A549 (cell line): ENCODE results near the gene SHLD2. TPM values are rescaled to one million over a fixed set of nuclear protein-coding genes. Genes with fewer than 3 reads are reported as not detected.

ENCODE experiments used
- ATAC-seq, 2 experiments: fragments of 200-7000 bp in 1 of 2; fragments of >200 bp in 1 of 2; cut with Nextera tagmentation in 1 of 2; cut with Tn5 transposase in 1 of 2; 3 replicates each; pipeline versions ENCODE4 v1.8.0 to v1.9.1; 2018 to 2020; ENCODE audit warnings: mild to moderate bottlenecking in 1 of 2, moderate library complexity in 1 of 2
- CTCF ChIA-PET: fragments of 300-600 bp; sonication (Branson Sonifier 250); formaldehyde crosslinking; extraction: SDS; loops from one replicate; lab custom pipeline; 2021; ENCODE audit warnings: antibody characterized with exemption, inconsistent platforms; lab: Yijun Ruan, JAX
- POLR2A ChIA-PET: fragments of 350-600 bp; formaldehyde crosslinking; extraction: SDS; loops from one replicate; lab custom pipeline; 2021; ENCODE audit warnings: antibody characterized with exemption, inconsistent platforms; lab: Yijun Ruan, JAX
- DNase-seq, 2 experiments: peaks; one replicate each; pipeline versions ENCODE4 v3.0.0 to v3.0.0-alpha.2; 2011 to 2016; ENCODE audit warnings: low read depth in 1 of 2, low spot score in 1 of 2
- FAIRE-seq: peaks from 2 replicates; lab custom pipeline; 2011; peaks lifted over from hg19 to GRCh38; lab: Jason Lieb, UNC
- H3K27ac ChIP-seq, 2 experiments: fragments of >200 bp; sonication (Bioruptor Twin); formaldehyde crosslinking; 3 replicates each; pipeline ENCODE4 v1.5.1; 2016 to 2017
- H3K4me1 ChIP-seq: fragments of >200 bp; sonication (Bioruptor Twin); formaldehyde crosslinking; 3 replicates; pipeline ENCODE4 v1.6.1; 2016
- H3K4me2 ChIP-seq: fragments of >200 bp; sonication (Bioruptor Twin); formaldehyde crosslinking; 3 replicates; pipeline ENCODE4 v1.6.1; 2016
- H3K4me3 ChIP-seq: fragments of >200 bp; sonication (Bioruptor Twin); formaldehyde crosslinking; 3 replicates; pipeline ENCODE4 v1.5.1; 2016
- H3K9me3 ChIP-seq: fragments of >200 bp; sonication (Bioruptor Twin); formaldehyde crosslinking; 3 replicates; pipeline ENCODE4 v1.6.1; 2016
- ATOH8 ChIP-seq: fragments of 250-450 bp; sonication (Bioruptor Pico); IDR thresholded peaks from 2 replicates; pipeline ENCODE4 v1.5.0; 2020; ENCODE audit warnings: low read depth, mild to moderate bottlenecking, moderate library complexity
- BCL3 ChIP-seq: fragments of >200 bp; sonication (Bioruptor Twin); formaldehyde crosslinking; IDR thresholded peaks from 3 replicates; pipeline ENCODE4 v1.6.1; 2016
- BHLHE40 ChIP-seq: IDR thresholded peaks from 2 replicates; pipeline ENCODE4 v1.6.1; 2012; ENCODE audit warnings: low read depth, low read length, inconsistent platforms
- CBX2 ChIP-seq: fragments of 200-600 bp; sonication (generic); IDR thresholded peaks from 2 replicates; pipeline ENCODE4 v1.6.1; 2016; ENCODE audit warnings: low read depth, mild to moderate bottlenecking, borderline replicate concordance
- CEBPB ChIP-seq, 2 experiments: fragments of >200 bp in 1 of 2; sonication (Bioruptor Twin) in 1 of 2; formaldehyde crosslinking in 1 of 2; IDR thresholded peaks; 2 replicates each; pipeline ENCODE4 v1.6.1; 2012 to 2016
- CHD2 ChIP-seq: fragments of 150-350 bp; IDR thresholded peaks from 2 replicates; pipeline ENCODE4 v1.6.1; 2014; ENCODE audit warnings: low read length; ENCODE audit not compliant: partially characterized antibody
- CHD4 ChIP-seq: fragments of 200-600 bp; sonication (generic); IDR thresholded peaks from 2 replicates; pipeline ENCODE4 v1.6.1; 2016; ENCODE audit warnings: antibody characterized with exemption, mild to moderate bottlenecking, borderline replicate concordance
- E2F6 ChIP-seq: IDR thresholded peaks from 2 replicates; pipeline ENCODE4 v1.6.1; 2012; ENCODE audit warnings: low read depth, borderline replicate concordance
- FOSL2 ChIP-seq, 2 experiments: fragments of 450-650 bp in 1 of 2; fragments of >200 bp in 1 of 2; sonication (Bioruptor Twin) in 1 of 2; formaldehyde crosslinking; IDR thresholded peaks; 2 replicates each; pipeline versions ENCODE4 v1.5.0 to v1.6.1; 2016 to 2020; ENCODE audit warnings: mild to moderate bottlenecking in 1 of 2, moderate library complexity in 1 of 2
- FOXS1 ChIP-seq: fragments of 250-450 bp; sonication (Bioruptor Pico); IDR thresholded peaks from 2 replicates; pipeline ENCODE4 v1.5.0; 2020; ENCODE audit warnings: mild to moderate bottlenecking, moderate library complexity
- GATA3 ChIP-seq: IDR thresholded peaks from 2 replicates; pipeline ENCODE4 v1.6.1; 2012; ENCODE audit warnings: borderline replicate concordance
- HEYL ChIP-seq: fragments of 250-450 bp; sonication (Bioruptor Pico); IDR thresholded peaks from 2 replicates; pipeline ENCODE4 v1.8.0; 2021; ENCODE audit warnings: mild to moderate bottlenecking, moderate library complexity
- HMGXB4 ChIP-seq: fragments of 250-450 bp; sonication (Bioruptor Pico); IDR thresholded peaks from 2 replicates; pipeline ENCODE4 v1.5.0; 2021; ENCODE audit warnings: mild to moderate bottlenecking, moderate library complexity, borderline replicate concordance
- HOXB13 ChIP-seq: fragments of 250-450 bp; sonication (Bioruptor Pico); IDR thresholded peaks from 2 replicates; pipeline ENCODE4 v1.5.0; 2020; ENCODE audit warnings: low read depth, mild to moderate bottlenecking, moderate library complexity
- JUN ChIP-seq, 2 experiments: fragments of >200 bp; sonication (Bioruptor Twin); formaldehyde crosslinking; IDR thresholded peaks; 2 replicates in 1 of 2; 3 replicates in 1 of 2; pipeline ENCODE4 v1.6.1; 2016 to 2017
- MAX ChIP-seq: IDR thresholded peaks from 2 replicates; pipeline ENCODE4 v1.6.1; 2012
- MAZ ChIP-seq: fragments of 150-350 bp; IDR thresholded peaks from 2 replicates; pipeline ENCODE4 v1.6.1; 2014; ENCODE audit warnings: antibody characterized with exemption, low read depth, low read length, borderline replicate concordance
- NPAS2 ChIP-seq: fragments of 250-450 bp; sonication (Bioruptor Pico); IDR thresholded peaks from 2 replicates; pipeline ENCODE4 v1.8.0; 2022; ENCODE audit warnings: mild to moderate bottlenecking, moderate library complexity, borderline replicate concordance
- NR3C1 ChIP-seq: fragments of >200 bp; sonication (Bioruptor Twin); formaldehyde crosslinking; IDR thresholded peaks from 3 replicates; pipeline ENCODE4 v1.6.1; 2017
- PBX3 ChIP-seq: IDR thresholded peaks from 2 replicates; pipeline ENCODE4 v1.6.1; 2012
- PHF8 ChIP-seq: fragments of 200-600 bp; sonication (generic); IDR thresholded peaks from 2 replicates; pipeline ENCODE4 v1.6.1; 2016; ENCODE audit warnings: low read depth, mild to moderate bottlenecking, antibody characterized with exemption, moderate library complexity, borderline replicate concordance
- RAD21 ChIP-seq, 2 experiments: fragments of >200 bp in 1 of 2; sonication (Bioruptor Twin) in 1 of 2; formaldehyde crosslinking in 1 of 2; IDR thresholded peaks in 1 of 2; conservative IDR thresholded peaks in 1 of 2; 2 replicates in 1 of 2; 3 replicates in 1 of 2; pipeline ENCODE4 v1.6.1; 2012 to 2018; ENCODE audit warnings: inconsistent platforms in 1 of 2
- RARB ChIP-seq: fragments of 250-450 bp; sonication (Bioruptor Pico); IDR thresholded peaks from 2 replicates; pipeline ENCODE4 v1.8.0; 2021; ENCODE audit warnings: mild to moderate bottlenecking, moderate library complexity
- RCOR1 ChIP-seq: fragments of 150-350 bp; IDR thresholded peaks from 2 replicates; pipeline ENCODE4 v1.6.1; 2014; ENCODE audit warnings: antibody characterized with exemption, low read length, low read depth
- TFCP2L1 ChIP-seq: fragments of 250-450 bp; sonication (Bioruptor Pico); IDR thresholded peaks from 2 replicates; pipeline ENCODE4 v1.5.0; 2021; ENCODE audit warnings: mild to moderate bottlenecking
- ZNF302 ChIP-seq: fragments of 250-450 bp; sonication (Bioruptor Pico); IDR thresholded peaks from 2 replicates; pipeline ENCODE4 v1.9.0; 2021; ENCODE audit warnings: inconsistent platforms, mild to moderate bottlenecking, moderate library complexity
- WGBS: methylation state at CpG from one replicate; pipeline ENCODE4 v1.1.6; 2017; ENCODE audit errors: missing lambda C conversion rate; 5-methylcytosine and 5-hydroxymethylcytosine counted together
- polyA plus RNA-seq, 4 experiments: library from polyadenylated mRNA; depleted of rRNA in 3 of 4; stranded (reverse); fragments of >200 nt; fragmentation: RNase III in 1 of 4; extraction: RNeasy Plus Mini Kit Qiagen cat#74134 plus additional on column Dnase treatment in 1 of 4; gene quantifications; 2 replicates in 3 of 4; 3 replicates in 1 of 4; pipeline ENCODE4 v1.2.3, GENCODE V29; 2011 to 2017

The SHLD2 gene
- polyA plus RNA-seq, 2 of the 4 experiments (the other 2 are of a cell fraction), result 22.9 to 45.4 TPM

- CTCF ChIA-PET, result interaction anchor here (0.7 to 2.2 kb wide), 3 partner anchors 10 to 13 kb away, joined by 3 to 7 read pairs (median 3); no protein-coding TSS in a partner anchor
- no peak for DNase-seq
- ATAC-seq, result peak; percentile 59 to 65; a peak in 4 of 6 replicates
- H3K27ac ChIP-seq, result no peak overlapping the region
- no peaks in the 10 kb centered on the region for H3K4me1 ChIP-seq
- H3K4me2 ChIP-seq, result no peak overlapping the region
- POLR2A ChIA-PET, result no interaction called here
- 88% methylated on average over 7 of the region's 7 CpGs for WGBS
- no peak overlapping the region for H3K4me3 ChIP-seq
- TF ChIP-seq RCOR1, result no peak
- TF ChIP-seq BCL3, result no peak
- TF ChIP-seq CEBPB (IDR thresholded peaks at IDR 0.05), result no peak
- no peak for TF ChIP-seq NR3C1
- TF ChIP-seq MAX, result no peak
- TF ChIP-seq HOXB13 (CRISPR knock-in tag), result no peak
- TF ChIP-seq CBX2, result no peak
- TF ChIP-seq BHLHE40, result no peak
- TF ChIP-seq PBX3, result no peak
- no peak for TF ChIP-seq CHD2
- no peak for TF ChIP-seq PHF8
- TF ChIP-seq E2F6, result no peak
- no peak for TF ChIP-seq RAD21 (conservative IDR thresholded peaks at IDR 0.05 in 1 of 2, IDR thresholded peaks at IDR 0.05 in 1 of 2)
- TF ChIP-seq GATA3, result no peak
- no peak for TF ChIP-seq CHD4
- TF ChIP-seq FOXS1 (CRISPR knock-in tag), result no peak
- TF ChIP-seq ZNF302 (CRISPR knock-in tag), result no peak
- TF ChIP-seq TFCP2L1, result no peak
- no peak for FAIRE-seq
- H3K9me3 ChIP-seq, result no peaks in the 10 kb centered on the region
These were observed 40.4 kb upstream of the SHLD2 start for GRCh38 chr10:87054373-87055295.

GRCh38 chr10:87058171-87058570, 36.8 kb upstream of the SHLD2 start:
- Histone ChIP-seq H3K27ac (no peak overlapping the region), H3K4me1 (no peaks in the 10 kb centered on the region), H3K4me3 (no peak overlapping the region), H3K4me2 (no peak overlapping the region), H3K9me3 (no peaks in the 10 kb centered on the region)
- POLR2A ChIA-PET, result no interaction called here
- 76% methylated on average over 1 of the region's 1 CpG for WGBS
- ATAC-seq (no peak), DNase-seq (no peak), FAIRE-seq (no peak)
- CTCF ChIA-PET, result no interaction called here
- TF ChIP-seq JUN (IDR thresholded peaks at IDR 0.05) (no peak), HEYL (CRISPR knock-in tag) (no peak), NPAS2 (CRISPR knock-in tag) (no peak), FOSL2 (IDR thresholded peaks at IDR 0.05) (no peak), FOSL2 (CRISPR knock-in tag; IDR thresholded peaks at IDR 0.05) (no peak), GATA3 (no peak), ATOH8 (CRISPR knock-in tag) (no peak), BCL3 (no peak), HMGXB4 (CRISPR knock-in tag) (no peak), MAZ (no peak), RARB (CRISPR knock-in tag) (no peak)
